NCI-H1092 treated with DMSO at 0.1 percent for 48 hours (cell line): ENCODE data around the gene CARD6.
"Not testable (repeated sequence)": the region's sequence is repeated elsewhere in the genome, so short reads cannot be mapped to it uniquely, and the experiment has no call there.

Source experiments
- DNase-seq: peaks from one replicate; lab custom pipeline; 2025; lab: John Stamatoyannopoulos, UW

Gene CARD6

DNA sequence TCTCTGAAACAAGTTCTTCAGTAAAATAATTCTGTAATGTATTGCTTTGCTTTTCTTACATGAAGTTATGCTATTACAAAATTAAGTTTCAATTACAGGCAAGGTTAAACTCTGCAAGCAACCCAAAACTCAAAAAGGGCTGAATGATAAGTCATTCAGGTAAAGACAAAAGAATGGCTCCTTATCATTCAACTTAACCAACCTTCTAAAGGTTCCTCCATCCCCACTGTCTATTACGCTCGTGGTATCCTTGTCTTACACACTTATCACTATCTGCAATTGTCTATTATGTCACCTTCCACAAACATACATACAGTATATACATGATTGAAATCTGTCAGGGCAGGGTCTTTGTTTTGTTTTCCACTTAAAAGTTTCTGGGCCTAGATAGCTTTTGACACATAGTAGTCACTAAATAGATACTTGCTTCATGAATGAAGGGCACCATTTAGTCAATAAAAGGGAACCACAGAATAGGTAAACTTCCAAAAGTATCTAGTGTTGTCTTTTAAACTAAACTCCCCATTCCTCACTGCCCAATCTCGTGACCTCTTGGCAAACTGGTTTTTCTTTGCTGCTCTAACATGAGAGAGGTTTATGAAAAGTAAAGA, 13.0 kb upstream of the CARD6 start:
- no peak for DNase-seq

GRCh38 chr5:40828690-40829661, 12.2 kb upstream of the CARD6 start:
- DNase-seq: no peak

DNA sequence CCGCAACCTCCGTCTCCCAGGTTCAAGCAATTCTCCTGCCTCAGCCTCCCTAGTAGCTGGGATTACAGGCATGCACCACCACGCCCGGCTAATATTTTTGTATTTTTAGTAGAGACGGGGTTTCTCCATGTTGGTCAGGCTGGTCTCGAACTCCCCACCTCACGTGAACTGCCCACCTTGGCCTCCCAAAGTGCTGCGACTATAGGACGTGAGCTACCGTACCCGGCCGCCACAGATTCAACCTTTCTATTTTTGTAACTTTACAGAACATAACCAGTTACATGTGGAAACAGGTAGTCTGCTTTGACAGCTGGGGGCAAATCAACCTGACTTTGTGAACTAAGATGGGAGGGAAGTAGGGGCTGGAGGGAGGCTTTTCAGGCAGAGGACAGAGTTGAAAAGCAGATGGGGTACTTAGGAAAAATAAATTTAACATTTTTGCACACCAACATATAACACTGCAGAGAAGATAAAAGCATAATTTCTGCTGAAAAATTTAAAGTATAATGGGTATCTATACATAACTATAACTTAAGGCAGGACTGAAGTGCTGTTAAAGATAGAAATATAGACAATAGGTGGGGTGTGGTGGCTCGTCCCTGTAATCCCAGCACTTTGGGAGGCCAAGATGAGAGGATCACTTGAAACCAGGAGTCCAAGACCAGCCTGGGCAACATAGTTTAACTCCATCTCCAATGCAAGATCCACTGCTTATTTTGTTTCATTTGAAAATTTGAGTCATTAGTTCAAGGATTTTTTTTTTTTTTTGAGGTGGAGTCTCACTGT, 11.2 kb upstream of the CARD6 start:
- no peak for DNase-seq

- no peak for DNase-seq
These were observed 9.6 kb upstream of the CARD6 start for GRCh38 chr5:40831346-40832210.

DNA sequence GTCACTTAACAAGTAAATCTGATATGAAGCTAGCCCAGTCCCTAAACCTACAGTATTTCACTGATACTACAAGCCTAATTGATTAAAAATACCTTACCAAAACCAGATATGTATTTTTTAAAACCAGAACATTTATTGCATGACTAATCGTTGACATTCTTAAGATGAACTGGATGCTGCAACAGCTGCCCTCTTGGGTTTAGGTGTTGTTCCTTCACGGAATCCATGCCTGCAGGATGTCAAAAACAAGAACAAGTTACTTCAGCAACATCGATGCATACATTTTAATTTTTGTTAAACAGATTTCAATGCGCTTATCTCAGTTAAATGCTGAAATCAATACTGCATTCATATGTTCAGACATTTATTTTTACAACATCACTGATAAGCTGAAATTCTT, 8.8 kb upstream of the CARD6 start:
- no peak for DNase-seq

GRCh38 chr5:40833712-40834229, 7.4 kb upstream of the CARD6 start:
- DNase-seq: no peak

- DNase-seq: peak; percentile 44
These were observed 6.7 kb upstream of the CARD6 start for GRCh38 chr5:40834391-40834848.

DNA sequence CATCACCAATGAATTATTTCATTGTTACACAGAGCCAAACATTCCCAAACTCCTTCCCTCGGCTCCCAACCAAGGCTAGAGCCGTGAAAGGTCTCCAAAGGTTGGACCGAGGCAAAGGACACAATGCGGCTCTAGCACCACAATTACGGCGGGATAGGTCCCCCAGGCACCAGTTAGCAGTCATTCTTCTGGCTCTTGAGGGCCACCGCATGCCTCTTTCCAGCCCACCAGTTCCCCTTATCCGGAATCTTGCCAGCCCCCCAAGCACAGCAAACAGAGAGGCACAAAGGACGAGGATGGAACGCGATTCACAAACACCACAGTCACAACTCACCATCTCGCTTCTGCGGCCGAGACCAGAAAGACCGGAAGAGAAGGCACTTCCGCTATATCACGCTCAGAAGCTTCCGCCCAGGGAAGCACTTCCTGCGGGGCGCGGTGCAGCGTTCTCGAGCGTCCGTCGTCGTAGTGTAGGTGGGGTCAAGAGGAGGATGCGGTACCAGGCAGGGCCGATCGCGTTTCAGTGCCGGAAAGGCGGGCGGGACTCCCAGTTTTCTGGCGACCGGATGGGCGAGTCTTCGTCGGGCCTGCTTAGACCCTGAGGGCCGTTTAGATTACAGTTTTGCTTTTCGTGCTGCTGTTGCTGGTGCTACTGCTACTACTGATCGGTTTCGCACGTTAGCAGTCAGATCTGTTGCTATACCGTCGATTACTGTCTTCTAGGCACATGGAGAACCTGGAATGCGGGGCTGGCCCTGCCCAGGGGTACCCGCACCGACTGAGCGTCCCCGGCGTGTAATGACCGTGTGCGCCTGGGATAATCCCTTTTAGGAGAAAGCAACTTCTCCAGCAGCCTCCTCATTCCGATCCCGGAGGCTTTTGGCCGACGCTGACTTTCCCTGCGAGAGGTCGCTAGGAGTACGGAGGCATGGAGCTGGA, 6.0 kb upstream of the CARD6 start, which contains the start of gene RPL37:
Gene RPL37, minus strand, starts transcription at position 374 of the 939 bp plus-strand sequence. Its CDS starts 37 bp downstream, at position 337.
- DNase-seq: peak; percentile 96

- DNase-seq: no peak
These were observed 3.1 kb upstream of the CARD6 start for GRCh38 chr5:40838086-40838485.

DNA sequence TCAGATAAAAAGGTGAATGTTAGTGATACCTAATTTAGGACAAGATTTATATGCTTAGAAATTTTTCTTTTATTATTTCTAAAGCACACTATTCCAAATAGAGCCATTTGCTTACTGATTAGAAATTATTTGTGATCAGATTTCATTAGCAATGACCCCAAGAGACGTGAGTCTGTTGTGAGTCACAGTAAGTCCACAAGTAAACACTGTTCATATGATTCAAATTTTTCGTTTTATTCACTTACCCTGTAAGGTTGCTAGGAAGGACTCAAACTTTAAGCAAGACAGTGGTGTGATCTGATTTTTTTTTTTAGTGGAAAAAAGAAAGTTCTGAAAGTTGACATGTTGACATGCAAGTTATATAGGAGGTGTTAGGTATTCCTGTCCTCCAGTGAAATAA, 1.2 kb downstream of the CARD6 start:
- DNase-seq: no peak

DNA sequence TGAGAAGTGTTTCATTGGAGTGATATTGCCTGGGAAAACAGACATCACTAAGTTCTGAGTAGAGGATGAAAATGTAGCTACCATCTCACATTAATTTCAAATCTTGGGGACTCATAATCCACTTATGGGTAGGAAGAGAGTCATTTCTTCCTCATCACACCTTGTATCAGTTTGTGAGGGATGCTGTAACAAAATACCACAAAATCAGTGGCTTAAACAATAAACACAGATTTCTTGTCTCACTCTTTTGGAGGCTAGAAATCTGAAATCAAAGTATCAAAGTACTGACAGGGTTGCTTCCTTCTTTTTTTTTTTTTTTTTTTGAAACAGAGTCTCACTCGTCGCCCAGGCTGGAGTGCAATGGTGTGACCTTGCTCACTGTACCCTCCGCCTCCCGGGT, 3.4 kb downstream of the CARD6 start:
- DNase-seq: no peak

GRCh38 chr5:40846371-40846770, 5.2 kb downstream of the CARD6 start:
- DNase-seq: no peak

DNA sequence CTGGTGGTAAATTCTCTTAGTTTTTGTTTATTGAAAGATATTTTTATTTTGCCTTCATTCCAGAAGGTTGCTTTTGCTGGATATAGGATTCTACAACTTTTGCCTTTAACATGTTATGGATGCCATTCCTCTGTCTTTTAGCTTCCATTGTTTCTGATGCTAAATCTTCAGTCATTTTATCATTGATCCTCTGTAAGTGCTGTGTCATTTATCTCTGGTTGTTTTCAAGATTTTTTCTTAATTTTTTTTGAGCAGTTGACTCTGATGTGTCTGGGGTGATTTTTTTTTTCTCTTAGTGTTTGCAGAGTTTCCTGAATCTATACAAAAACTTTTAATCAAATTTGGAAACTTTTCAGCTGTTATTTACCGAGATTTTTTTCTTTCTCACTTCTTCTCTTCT, 6.4 kb downstream of the CARD6 start:
- DNase-seq: no peak

DNA sequence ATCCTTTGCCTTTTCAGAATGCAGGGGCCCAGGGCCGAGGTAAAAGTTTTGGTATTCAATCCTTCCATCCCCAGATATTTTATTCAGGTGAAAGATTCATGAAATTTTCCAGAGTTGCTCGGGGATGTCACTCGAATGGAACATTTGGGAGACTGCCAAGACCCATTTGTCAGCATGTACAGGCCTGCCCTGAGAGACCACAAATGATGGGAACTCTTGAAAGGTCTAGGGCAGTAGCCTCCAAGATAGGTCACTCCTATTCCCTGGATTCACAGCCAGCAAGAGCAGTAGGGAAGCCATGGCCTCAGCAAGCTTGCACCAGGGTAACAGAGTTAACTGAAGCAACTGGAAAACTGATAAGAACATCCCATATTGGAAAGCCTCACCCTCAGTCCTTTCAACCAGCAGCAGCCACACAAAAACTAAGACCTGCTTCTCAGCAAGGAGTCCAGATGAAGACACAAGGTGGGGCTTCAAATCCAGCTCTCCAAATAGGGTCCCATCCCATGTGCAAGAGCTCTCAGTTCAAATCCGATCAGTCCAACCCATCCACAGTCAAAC, 12.5 kb downstream of the CARD6 start:
- DNase-seq: no peak

DNA sequence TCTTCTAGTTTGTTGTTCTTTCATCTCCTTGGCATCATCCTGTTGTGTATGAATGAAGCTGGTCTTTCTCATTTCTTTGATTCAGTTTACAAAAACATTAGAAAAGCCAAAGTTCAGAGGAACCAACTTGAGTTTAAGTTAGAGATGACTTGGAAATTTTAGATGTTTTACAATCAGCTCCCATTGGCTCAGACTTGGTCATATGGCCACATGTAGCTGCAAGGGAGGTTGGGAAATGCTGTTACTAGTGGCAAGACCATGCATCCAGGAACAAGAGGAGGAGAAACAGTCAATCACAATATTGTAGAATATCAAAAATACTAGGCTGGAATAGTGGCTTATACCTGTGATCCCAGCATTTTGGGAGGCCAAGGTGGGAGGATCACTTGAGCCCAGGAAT, 19.5 kb downstream of the CARD6 start:
- DNase-seq: no peak

DNA sequence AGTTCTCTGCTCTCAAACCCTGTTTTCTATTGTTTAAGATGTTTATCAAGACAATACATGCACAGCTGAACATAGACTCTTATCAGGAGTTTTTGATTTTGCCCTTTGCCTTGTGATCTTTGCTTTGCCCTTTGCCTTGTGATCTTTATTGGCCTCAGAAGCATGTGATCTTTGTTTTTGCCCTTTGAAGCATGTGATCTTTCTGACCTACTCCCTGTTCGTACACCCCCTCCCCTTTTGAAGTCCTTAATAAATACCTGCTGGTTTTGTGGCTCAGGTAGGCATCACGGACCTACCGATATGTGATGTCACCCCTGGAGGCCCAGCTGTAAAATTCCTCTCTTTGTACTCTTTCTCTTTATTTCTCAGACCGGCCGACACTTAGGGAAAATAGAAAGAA, 23.8 kb downstream of the CARD6 start:
- not testable (repeated sequence) for DNase-seq

DNA sequence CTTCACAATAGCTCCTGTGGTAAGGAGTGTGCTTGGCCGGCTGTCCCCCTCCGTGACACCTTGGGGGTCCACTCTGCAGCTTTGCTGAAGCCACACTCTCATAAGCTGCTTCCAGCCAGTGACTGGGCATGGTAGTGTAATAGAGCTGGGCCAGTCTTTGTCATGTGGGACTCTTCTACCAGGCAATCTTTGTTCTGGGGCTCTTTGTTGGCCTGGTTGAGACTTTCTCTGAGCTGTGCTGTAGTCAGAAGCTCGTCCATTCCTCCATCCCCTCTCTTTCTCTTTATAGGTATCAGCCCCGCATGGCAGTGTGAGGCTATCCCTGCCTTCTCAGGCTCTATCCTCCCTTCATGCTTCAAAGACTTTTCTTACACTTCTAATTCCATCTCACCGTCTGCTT, 25.7 kb downstream of the CARD6 start:
- DNase-seq: no peak

DNA sequence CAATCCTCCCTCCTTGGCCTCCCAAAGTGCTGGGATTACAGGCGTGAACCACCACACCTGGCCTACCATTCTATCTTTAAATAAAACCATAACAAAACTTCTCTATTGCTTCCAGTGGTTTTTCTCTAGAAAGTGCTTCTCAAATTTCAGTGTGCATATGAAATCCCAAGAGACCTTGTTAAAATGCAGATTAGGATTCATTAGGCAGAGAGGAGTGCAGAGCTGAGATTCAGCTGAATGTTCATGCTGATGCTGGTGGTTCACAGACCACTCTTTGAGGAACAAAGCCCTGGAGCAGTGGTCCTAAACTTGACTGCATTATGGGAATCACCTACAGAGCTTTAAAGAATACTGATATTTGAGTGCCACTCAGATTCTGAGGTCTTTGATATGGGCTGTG, 28.2 kb downstream of the CARD6 start:
- no peak for DNase-seq

GRCh38 chr5:40871177-40871576, 30.0 kb downstream of the CARD6 start:
- DNase-seq: no peak

- DNase-seq: not testable (repeated sequence)
These were observed 31.1 kb downstream of the CARD6 start for GRCh38 chr5:40872253-40872652.
